ENCODE measurements around the gene RAD51B.

Gene RAD51B

GRCh38 chr14:68404652-68405183, 585.1 kb downstream of the RAD51B start:
- peak; percentile 43 for DNase-seq (ENCODE audit: low read depth, low spot score)
- no peak overlapping the region for H3K4me3 ChIP-seq (ENCODE audit: low read length)

DNA sequence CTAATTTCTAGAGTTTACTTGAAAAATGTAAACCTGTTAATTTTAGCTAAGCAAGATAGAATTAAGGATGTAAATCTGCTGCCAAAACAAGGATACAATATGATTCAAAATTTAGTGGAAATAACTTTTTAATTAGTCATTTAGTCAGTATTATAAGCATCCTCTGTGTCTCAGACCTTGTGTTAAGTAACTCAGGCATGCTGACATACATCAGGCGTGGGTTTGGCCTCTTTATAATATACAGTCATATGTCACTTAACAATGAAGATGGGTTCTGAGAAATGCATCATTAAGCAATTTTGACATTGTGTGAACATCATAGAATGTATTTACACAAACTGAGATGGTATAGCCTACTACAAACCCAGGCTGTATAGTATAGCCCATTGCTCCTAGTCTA, 586.4 kb downstream of the RAD51B start:
- H3K4me3 ChIP-seq (ENCODE audit: low read length): no peak overlapping the region
- no peak for DNase-seq (ENCODE audit: low read depth, low spot score)

GRCh38 chr14:68407285-68407684, 587.7 kb downstream of the RAD51B start:
- no peak for DNase-seq (ENCODE audit: low read depth, low spot score)
- no peak overlapping the region for H3K4me3 ChIP-seq (ENCODE audit: low read length)

- H3K4me3 ChIP-seq (ENCODE audit: low read length): no peak overlapping the region
- DNase-seq (ENCODE audit: low read depth, low spot score): no peak
These were observed 588.2 kb downstream of the RAD51B start for GRCh38 chr14:68407825-68408224.

DNA sequence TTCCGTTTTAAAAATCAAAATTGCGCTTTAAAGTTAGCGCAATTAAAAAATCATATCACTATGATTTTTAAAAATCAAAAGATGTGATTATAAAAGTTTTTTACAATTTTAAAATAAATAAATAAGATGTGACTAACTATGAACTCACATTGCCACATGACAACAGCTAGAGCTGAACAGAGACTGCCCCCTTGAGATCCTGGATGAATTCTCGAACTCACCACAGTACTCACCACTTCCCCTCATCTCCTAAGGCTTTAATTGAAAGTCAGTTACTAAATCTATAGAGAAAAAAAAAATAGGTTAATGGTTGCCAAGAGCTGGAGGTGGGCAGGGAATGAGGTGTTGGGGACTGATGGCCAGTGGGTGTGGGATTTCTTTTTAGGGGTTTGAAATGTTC, 589.1 kb downstream of the RAD51B start:
- no peak overlapping the region for H3K4me3 ChIP-seq (ENCODE audit: low read length)

DNA sequence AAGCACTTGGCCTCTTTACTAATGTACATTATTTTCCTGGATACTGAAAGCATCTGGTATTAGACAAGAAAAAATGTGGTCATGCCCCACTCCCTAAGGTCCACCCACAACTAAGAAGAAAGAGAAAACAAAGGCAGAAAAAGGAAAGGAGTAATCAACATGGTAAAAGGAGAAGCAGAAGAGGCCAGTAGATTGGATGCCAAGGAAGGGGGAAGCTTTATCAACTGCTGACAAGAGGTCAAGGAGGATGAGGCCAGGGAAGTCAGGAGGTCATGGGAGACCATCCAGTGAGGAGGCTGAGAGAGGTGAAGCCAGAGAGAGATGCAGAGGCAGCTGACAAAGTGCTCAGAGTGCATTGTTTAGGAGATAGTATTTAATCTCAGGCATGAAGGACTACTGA, 589.8 kb downstream of the RAD51B start:
- no peak for DNase-seq (ENCODE audit: low read depth, low spot score)
- H3K4me3 ChIP-seq (ENCODE audit: low read length): no peak overlapping the region

More for the DNA sequence above, 589.1 kb downstream of the RAD51B start:
- DNase-seq (ENCODE audit: low read depth, low spot score): peak; percentile 45

GRCh38 chr14:68412505-68413465, 593.2 kb downstream of the RAD51B start:
- no peak for DNase-seq (ENCODE audit: low read depth, low spot score)
- H3K4me3 ChIP-seq (ENCODE audit: low read length): no peak overlapping the region

DNA sequence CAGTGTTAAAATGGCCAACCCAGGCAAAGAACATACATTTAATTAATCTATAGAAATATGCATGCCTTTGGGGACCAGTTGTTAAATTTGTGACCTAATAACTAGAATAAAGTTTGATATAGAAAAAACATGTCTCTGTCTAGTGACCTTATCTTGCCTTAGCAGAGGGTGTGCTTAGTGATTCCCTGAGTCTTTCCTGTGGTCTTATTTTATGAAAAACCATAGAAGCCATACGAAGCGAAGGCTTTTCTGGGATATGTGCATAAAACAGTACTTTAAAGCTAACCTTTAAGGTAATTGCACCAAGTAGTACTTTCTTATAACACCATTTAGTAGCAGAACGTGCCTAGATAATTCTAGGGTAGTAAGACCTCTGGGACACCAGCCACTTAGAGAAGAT, 593.9 kb downstream of the RAD51B start:
- no peak for DNase-seq (ENCODE audit: low read depth, low spot score)
- no peak overlapping the region for H3K4me3 ChIP-seq (ENCODE audit: low read length)

GRCh38 chr14:68414121-68414520, 594.5 kb downstream of the RAD51B start:
- H3K4me3 ChIP-seq (ENCODE audit: low read length): no peak overlapping the region
- DNase-seq (ENCODE audit: low read depth, low spot score): no peak

GRCh38 chr14:68416171-68416570, 596.6 kb downstream of the RAD51B start:
- no peak overlapping the region for H3K4me3 ChIP-seq (ENCODE audit: low read length)
- DNase-seq (ENCODE audit: low read depth, low spot score): no peak

DNA sequence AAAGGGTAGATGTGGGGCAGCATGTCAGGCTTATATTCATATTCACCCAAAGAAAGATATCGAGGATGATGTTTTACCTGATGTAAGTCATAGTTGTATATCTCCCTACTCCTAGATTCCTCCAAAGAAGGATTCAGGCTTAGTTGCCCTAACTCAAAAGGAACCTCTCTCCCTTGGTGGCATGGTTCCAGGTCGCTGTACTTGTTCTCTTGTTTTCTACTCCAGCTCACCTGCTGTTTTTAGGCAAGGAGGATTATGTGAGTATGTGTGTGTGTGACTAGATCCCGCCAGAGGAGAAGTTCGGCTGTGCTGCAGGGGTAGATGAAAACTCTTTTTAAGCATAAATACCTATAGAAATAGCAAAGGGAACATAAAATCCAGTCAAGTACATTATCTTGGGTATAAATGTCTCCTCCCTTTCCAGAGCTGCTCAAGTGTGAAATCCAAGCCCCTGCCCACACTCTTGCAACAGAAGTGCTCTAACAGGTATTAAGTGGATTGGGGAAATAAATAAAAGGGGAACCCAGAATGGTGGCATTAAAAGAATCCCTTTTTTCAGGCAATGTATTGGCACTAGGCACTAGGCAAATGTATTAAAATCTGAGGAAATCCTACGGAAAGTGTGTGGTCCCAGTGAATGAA, 597.6 kb downstream of the RAD51B start:
- H3K4me3 ChIP-seq (ENCODE audit: low read length): no peak overlapping the region
- no peak for DNase-seq (ENCODE audit: low read depth, low spot score)

DNA sequence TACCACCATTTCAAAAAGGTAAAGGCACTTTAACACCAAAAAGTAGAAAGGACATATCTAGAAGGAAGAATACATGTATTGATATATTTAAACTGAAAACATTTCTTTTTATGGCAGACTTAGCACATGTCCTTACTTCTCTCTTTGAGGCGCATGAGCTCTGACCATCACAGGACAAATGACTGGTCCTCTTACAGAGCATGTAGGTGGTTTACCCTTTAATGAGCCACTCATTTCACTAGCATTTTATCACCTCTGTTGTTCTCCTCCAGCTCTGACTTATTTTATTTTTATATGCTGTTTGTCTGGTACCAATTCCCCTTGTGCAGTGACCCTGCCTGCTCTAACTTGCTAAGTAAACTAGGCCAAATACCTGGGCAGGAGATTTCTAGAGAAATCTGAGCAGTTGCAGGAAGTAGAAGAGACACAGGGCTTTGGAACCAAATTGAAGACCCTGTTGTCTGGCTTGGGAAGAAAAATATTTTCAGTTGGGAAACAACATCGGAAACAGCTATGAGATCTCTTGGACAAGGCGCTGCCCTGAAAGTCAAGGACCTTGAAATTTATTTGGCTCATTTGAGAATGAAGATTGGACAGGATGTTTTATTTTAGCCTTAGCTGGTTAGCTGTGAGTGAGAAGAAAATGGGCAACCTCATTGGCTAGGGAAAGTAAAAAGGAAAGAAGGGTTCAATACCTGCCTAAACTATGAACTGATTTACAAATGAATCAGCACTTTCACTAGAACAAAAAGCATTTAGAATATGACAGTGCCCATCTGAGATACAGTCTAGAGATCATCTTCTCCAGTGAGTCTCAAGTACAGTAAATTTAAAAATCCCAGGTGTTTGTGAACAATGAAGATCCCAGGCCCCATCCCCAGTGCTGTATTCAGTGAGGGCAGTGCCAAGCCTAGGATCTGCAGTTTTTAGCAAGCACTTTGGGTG, 598.9 kb downstream of the RAD51B start:
- DNase-seq (ENCODE audit: low read depth, low spot score): no peak
- H3K4me3 ChIP-seq (ENCODE audit: low read length): no peak overlapping the region

DNA sequence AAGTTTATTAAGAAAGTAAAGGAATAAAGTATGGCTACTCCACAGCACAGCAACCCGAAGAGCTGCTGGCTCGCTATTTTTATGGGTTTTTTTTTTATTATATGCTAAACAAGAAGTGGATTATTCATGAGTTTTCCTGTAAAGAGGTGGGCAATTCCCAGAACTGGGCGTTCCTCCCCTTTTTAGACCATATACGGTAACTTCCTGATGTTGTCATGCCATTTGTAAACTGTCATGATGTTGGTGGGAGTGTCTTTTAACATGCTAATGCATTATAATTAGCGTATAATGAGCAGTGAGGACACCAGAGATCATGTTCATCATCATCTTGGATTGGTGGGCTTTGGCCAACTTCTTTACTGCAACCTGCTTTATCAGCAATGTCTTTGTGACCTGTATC, 600.8 kb downstream of the RAD51B start:
- no peak overlapping the region for H3K4me3 ChIP-seq (ENCODE audit: low read length)
- no peak for DNase-seq (ENCODE audit: low read depth, low spot score)

- H3K4me3 ChIP-seq (ENCODE audit: low read length): no peak overlapping the region
- no peak for DNase-seq (ENCODE audit: low read depth, low spot score)
These were observed 601.5 kb downstream of the RAD51B start for GRCh38 chr14:68421116-68421515.

DNA sequence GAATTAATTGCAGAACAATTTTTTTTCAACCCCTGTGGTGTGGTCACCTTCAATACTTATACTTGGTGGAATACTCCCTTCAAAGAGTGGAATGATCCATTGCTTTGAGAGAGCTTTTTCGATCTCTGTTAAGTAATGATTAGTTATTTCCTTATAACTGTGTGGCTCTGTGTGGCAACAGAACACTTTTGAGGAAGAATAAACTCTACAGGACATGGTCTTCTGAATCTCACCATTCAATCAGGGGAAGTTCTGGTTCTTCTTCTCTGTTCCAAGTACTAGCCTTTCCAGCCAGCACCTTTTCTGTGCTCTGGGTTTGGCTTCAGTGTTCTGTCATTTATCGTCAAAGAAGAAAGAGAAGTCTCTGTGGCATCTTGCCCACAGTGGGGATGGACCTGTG, 604.1 kb downstream of the RAD51B start:
- DNase-seq (ENCODE audit: low read depth, low spot score): no peak
- no peak overlapping the region for H3K4me3 ChIP-seq (ENCODE audit: low read length)

- DNase-seq (ENCODE audit: low read depth, low spot score): no peak
- H3K4me3 ChIP-seq (ENCODE audit: low read length): no peak overlapping the region
These were observed 605.0 kb downstream of the RAD51B start for GRCh38 chr14:68424443-68425172.

GRCh38 chr14:68426661-68427549, 607.3 kb downstream of the RAD51B start:
- no peak overlapping the region for H3K4me3 ChIP-seq (ENCODE audit: low read length)
- DNase-seq (ENCODE audit: low read depth, low spot score): no peak

- no peak overlapping the region for H3K4me3 ChIP-seq (ENCODE audit: low read length)
- DNase-seq (ENCODE audit: low read depth, low spot score): no peak
These were observed 607.9 kb downstream of the RAD51B start for GRCh38 chr14:68427550-68427890.

Measured in Jurkat, Clone E6-1 (cell line).